Endodermal cell (in vitro differentiated cells): ENCODE data around the gene LIPC. TPM values are rescaled to one million over a fixed set of nuclear protein-coding genes. Genes with fewer than 3 reads are reported as not detected.

Experiments used
- DNase-seq: peaks from one replicate; pipeline ENCODE4 v3.0.0-alpha.2; 2017
- H3K27ac ChIP-seq: 2 replicates; pipeline ENCODE4 v1.5.1; 2013; ENCODE audit warnings: mild to moderate bottlenecking, low read depth, low read length, moderate library complexity
- H3K27me3 ChIP-seq: 2 replicates; pipeline ENCODE4 v1.6.1; 2013; ENCODE audit warnings: mild to moderate bottlenecking, low read length, moderate library complexity; ENCODE audit not compliant: insufficient read depth, control insufficient read depth, poor library complexity, severe bottlenecking
- H3K36me3 ChIP-seq: 2 replicates; pipeline ENCODE4 v1.7.0; 2013; ENCODE audit warnings: mild to moderate bottlenecking, low read length, moderate library complexity; ENCODE audit not compliant: control insufficient read depth, insufficient read depth
- H3K4me1 ChIP-seq: one replicate; pipeline ENCODE4 v1.7.0; 2013; ENCODE audit warnings: low read length; ENCODE audit not compliant: control insufficient read depth, insufficient read depth
- H3K4me3 ChIP-seq: 2 replicates; pipeline ENCODE4 v1.5.1; 2013; ENCODE audit warnings: mild to moderate bottlenecking, low read length, moderate library complexity
- H3K9ac ChIP-seq: 2 replicates; pipeline ENCODE4 v1.6.1; 2013; ENCODE audit warnings: mild to moderate bottlenecking, low read length, moderate library complexity; ENCODE audit not compliant: poor library complexity, severe bottlenecking; ENCODE audit errors: extremely low read depth
- H3K9me3 ChIP-seq: 2 replicates; pipeline ENCODE4 v1.6.1; 2013; ENCODE audit warnings: mild to moderate bottlenecking, low read length, moderate library complexity; ENCODE audit not compliant: control insufficient read depth
- H3K27ac Mint-ChIP-seq: 2 replicates; pipeline ENCODE4 v1.8.0; 2020; ENCODE audit warnings: mixed read lengths
- H3K27me3 Mint-ChIP-seq: 2 replicates; pipeline ENCODE4 v1.8.0; 2021; ENCODE audit warnings: mild to moderate bottlenecking, mixed read lengths; ENCODE audit not compliant: insufficient read depth
- H3K36me3 Mint-ChIP-seq: 2 replicates; pipeline ENCODE4 v1.8.0; 2020; ENCODE audit warnings: low read depth, mixed read lengths
- H3K4me1 Mint-ChIP-seq: 2 replicates; pipeline ENCODE4 v1.8.0; 2020; ENCODE audit warnings: mixed read lengths
- H3K4me3 Mint-ChIP-seq: 2 replicates; pipeline ENCODE4 v1.8.0; 2020; ENCODE audit warnings: mild to moderate bottlenecking, moderate library complexity, mixed read lengths
- H3K9me3 Mint-ChIP-seq: 2 replicates; pipeline ENCODE4 v1.8.0; 2020; ENCODE audit warnings: mild to moderate bottlenecking, mixed read lengths
- CTCF ChIP-seq: fragments of 200-600 bp; sonication (generic); conservative IDR thresholded peaks from 2 replicates; pipeline ENCODE4 v1.5.0; 2021; ENCODE audit warnings: antibody characterized with exemption, mild to moderate bottlenecking
- WGBS, 2 experiments: methylation state at CpG; one replicate each; pipeline versions ENCODE4 v1.1.5 to v1.1.7; 2013; ENCODE audit warnings: missing lambda C conversion rate in 2 of 2, mixed read lengths in 1 of 2; ENCODE audit not compliant: insufficient coverage in 1 of 2, insufficient read length in 1 of 2; 5-methylcytosine and 5-hydroxymethylcytosine counted together
- total RNA-seq, 2 donors: library from RNA; stranded (reverse); fragmentation: NEBNext Ultra II Directional in 1 of 2; extraction: Animal tissue kit (Norgen Biotek cat#: 25700) in 1 of 2; gene quantifications; 2 replicates in 1 of 2; 3 replicates in 1 of 2; pipeline ENCODE4 v1.2.1, GENCODE V29; 2021

The LIPC gene
- total RNA-seq, 2 donors from 2014 or later: not detected

- no peak for TF ChIP-seq CTCF
- Histone ChIP-seq H3K4me3 (no peak overlapping the region), H3K27ac (no peak overlapping the region), H3K9me3 (peaks cover 8% of the 10 kb centered on the region), H3K27me3 (no peaks in the 10 kb centered on the region), H3K4me1 (peaks cover 20% of the 10 kb centered on the region), H3K9ac (no peak overlapping the region), H3K36me3 (no peaks in the 10 kb centered on the region)
- Mint-ChIP-seq H3K27me3 (no peaks in the 10 kb centered on the region), H3K4me3 (no peak overlapping the region), H3K36me3 (no peaks in the 10 kb centered on the region), H3K9me3 (peaks cover 37% of the 10 kb centered on the region), H3K4me1 (peaks cover 24% of the 10 kb centered on the region), H3K27ac (no peak overlapping the region)
- peak; percentile 22 for DNase-seq
- WGBS, 2 experiments: 90 to 96% methylated on average over 5 to 6 of the region's 6 CpGs
Observed at GRCh38 chr15:58566029-58566428, 134.2 kb downstream of the LIPC start.

- no peaks in the 10 kb centered on the region for H3K36me3 Mint-ChIP-seq
Observed at GRCh38 chr15:58568157-58568571, 136.4 kb downstream of the LIPC start.

GRCh38 chr15:58569455-58569854 lies 137.7 kb downstream of the LIPC start:
- Histone ChIP-seq H3K27ac (no peak overlapping the region), H3K27me3 (no peaks in the 10 kb centered on the region), H3K9me3 (peaks cover 8% of the 10 kb centered on the region), H3K4me1 (no peaks in the 10 kb centered on the region), H3K9ac (no peak overlapping the region), H3K36me3 (no peaks in the 10 kb centered on the region), H3K4me3 (peak overlapping the region; percentile 38)
- WGBS, 2 experiments: 97 to 100% methylated on average over 1 of the region's 1 CpG
- Mint-ChIP-seq H3K27ac (no peak overlapping the region), H3K36me3 (no peaks in the 10 kb centered on the region), H3K4me1 (peaks cover 6% of the 10 kb centered on the region), H3K27me3 (no peaks in the 10 kb centered on the region), H3K4me3 (no peak overlapping the region), H3K9me3 (peaks cover 9% of the 10 kb centered on the region)
- no peak for TF ChIP-seq CTCF
- no peak for DNase-seq

More at GRCh38 chr15:58568157-58568571, 136.4 kb downstream of the LIPC start:
- Histone ChIP-seq H3K27me3 (no peaks in the 10 kb centered on the region), H3K4me1 (peaks cover 6% of the 10 kb centered on the region), H3K4me3 (no peak overlapping the region), H3K9ac (no peak overlapping the region), H3K36me3 (no peaks in the 10 kb centered on the region), H3K9me3 (peaks cover 8% of the 10 kb centered on the region), H3K27ac (no peak overlapping the region)
- no peak for TF ChIP-seq CTCF
- H3K27ac Mint-ChIP-seq: no peak overlapping the region
- H3K4me1 Mint-ChIP-seq: peaks cover 7% of the 10 kb centered on the region
- no peak overlapping the region for H3K4me3 Mint-ChIP-seq
- H3K27me3 Mint-ChIP-seq: no peaks in the 10 kb centered on the region
- peaks cover 17% of the 10 kb centered on the region for H3K9me3 Mint-ChIP-seq
- DNase-seq: no peak
- 90 to 95% methylated on average over 2 of the region's 2 CpGs for WGBS, 2 experiments
